GM18507 (cell line): ENCODE results near the gene CXCR6.

Experiments
- DNase-seq: peaks from one replicate; pipeline ENCODE4 v3.0.0; 2011; ENCODE audit warnings: low read depth; ENCODE audit not compliant: insufficient read length; ENCODE audit errors: extremely low spot score
- FAIRE-seq: peaks from 2 replicates; lab custom pipeline; 2011; peaks lifted over from hg19 to GRCh38; lab: Jason Lieb, UNC

The CXCR6 gene

DNA sequence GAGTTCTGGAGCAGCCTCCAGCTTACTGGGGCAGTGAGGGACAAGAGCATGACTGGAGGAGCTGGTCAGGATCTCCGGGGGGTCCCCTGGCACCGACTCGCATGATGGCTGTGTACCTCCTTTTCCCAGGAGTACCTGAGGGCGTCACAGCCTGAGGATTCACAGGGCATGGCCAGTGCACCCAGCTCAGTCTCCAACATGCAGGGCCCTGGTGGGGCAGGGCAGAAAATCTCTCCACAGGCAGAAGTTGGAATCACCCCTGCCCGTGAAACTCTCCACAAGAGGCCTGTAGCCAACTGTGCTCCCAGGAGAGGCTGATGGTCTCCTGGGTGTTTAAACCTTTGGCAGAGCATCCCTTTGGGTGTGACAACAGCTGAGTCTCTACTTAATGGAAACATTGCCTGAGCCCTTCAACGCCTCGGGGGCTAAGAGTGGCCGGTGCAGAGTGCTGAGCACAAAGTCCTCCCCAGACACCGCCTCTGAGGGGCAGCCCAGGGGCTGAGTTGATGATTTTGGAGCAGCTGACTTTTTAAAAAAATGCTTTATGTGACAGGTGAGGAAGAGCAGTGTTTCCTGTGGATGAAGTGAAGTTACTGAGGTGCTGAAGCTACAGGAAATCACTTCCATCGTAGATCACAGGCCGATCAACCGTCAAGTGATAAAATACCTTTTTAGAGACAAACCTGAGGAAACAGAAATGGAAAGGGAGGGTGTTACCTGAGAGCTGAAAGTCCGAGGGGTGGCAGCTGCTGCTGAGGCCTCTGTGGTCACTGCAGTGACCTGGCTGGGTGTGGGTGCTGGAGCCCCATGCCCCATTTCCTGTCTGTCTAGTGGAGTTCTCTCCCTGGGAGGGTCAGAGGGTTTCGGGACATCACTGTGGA lies 21.9 kb upstream of the CXCR6 start:
- DNase-seq, result no peak
- FAIRE-seq, result no peak

DNA sequence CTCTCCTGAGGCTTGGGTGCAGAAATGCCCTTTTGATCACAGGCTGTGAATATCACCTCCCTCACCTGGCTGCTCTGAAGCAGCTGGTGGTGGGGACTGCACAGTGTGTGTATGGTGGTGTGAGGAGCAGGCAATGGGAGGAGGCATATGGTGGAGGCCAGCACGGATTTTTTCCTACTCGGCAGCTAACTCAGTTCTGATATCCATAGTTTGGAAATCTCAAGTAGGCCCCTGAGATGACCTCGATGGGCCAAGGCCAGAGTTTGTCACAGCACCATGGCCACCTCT lies 21.3 kb upstream of the CXCR6 start:
- FAIRE-seq (no peak), DNase-seq (no peak)

DNA sequence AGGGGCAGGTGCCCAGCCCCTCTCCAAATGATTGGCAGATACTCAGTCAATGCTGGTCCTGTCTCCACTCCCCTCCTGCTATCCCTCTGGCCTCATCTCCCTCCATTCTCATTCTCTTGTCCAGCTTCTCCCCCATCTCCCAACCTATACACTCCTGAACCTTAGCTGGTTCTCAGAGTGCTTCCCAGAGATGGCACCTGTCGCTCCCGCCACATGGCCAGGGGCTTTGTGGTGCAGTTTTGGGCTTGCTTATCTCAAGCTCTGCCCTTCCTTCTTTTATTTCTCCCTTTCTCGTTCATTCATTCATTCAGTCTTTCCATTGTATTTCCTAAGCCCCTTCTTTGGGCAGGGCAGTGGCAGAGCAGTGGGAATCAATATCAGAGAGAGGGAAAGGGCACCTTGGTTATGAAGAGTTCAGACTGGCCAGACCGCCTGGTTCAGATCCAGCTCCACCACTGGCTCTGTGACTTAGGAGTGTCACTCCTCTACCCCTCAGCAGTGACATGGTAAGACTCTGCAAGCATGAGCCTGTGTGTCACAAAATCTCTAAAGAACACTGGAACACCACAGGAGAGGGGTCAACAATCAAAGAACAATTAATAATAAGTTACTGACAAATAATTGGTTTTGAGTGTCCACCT lies 20.2 kb upstream of the CXCR6 start:
- DNase-seq (no peak), FAIRE-seq (no peak)

GRCh38 chr3:45923755-45924154 lies 19.5 kb upstream of the CXCR6 start:
- FAIRE-seq (no peak), DNase-seq (no peak)

GRCh38 chr3:45927881-45928280 lies 15.4 kb upstream of the CXCR6 start:
- FAIRE-seq, result no peak
- no peak for DNase-seq

GRCh38 chr3:45929042-45929679 lies 14.1 kb upstream of the CXCR6 start:
- FAIRE-seq (peak; percentile 85), DNase-seq (peak; percentile 78)

- DNase-seq, result no peak
- no peak for FAIRE-seq
These were observed 11.8 kb upstream of the CXCR6 start for GRCh38 chr3:45931496-45931895.

GRCh38 chr3:45932112-45932511 lies 11.2 kb upstream of the CXCR6 start:
- DNase-seq (no peak), FAIRE-seq (no peak)

DNA sequence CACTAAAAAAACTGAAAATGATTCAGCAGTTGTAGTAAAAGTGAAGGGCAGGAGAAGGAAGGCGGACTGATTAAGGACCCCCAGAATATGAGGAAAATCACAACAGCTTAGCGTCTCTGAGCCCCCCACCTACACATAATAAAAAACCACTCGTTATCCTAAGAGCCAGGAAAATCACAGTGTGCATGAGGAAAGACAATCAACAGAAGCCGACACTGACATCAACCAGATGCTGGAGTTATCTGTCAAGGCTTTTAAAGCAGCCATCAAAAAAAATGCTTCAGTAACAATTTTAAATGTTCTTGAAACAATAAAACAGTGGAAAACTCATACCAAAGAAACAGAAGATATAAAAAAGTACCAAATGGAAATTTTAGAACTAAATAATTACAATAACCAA lies 9.7 kb upstream of the CXCR6 start:
- no peak for DNase-seq
- FAIRE-seq, result no peak

- FAIRE-seq (no peak), DNase-seq (no peak)
These were observed 7.0 kb upstream of the CXCR6 start for GRCh38 chr3:45936261-45936660.

GRCh38 chr3:45937206-45938042 lies 5.8 kb upstream of the CXCR6 start:
- no peak for DNase-seq
- no peak for FAIRE-seq

- DNase-seq, result no peak
- no peak for FAIRE-seq
These were observed 5.2 kb upstream of the CXCR6 start for GRCh38 chr3:45938043-45938435.

DNA sequence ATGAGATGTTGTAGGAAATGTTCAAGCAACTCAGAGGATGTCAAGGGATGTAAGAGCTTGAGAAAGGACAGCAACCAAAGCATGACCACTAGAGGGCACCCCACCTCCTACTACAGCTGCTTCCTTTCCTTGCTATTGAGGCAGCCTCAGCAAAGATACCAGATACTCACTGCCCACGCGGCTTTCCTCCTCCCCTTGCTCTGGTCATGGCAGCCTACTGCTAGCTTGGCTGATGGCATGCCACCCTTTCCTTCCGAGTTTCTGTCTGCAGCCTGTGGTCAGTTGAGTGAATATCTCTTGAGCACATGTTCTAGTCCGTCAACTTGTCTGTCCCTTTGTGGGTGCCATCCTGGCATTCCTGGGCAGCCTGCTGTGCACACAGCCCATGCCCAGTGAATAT lies 4.4 kb upstream of the CXCR6 start:
- FAIRE-seq (peak; percentile 97), DNase-seq (peak; percentile 57)

GRCh38 chr3:45939341-45939771 lies 3.9 kb upstream of the CXCR6 start:
- FAIRE-seq (no peak), DNase-seq (no peak)

- FAIRE-seq (no peak), DNase-seq (no peak)
These were observed 3.1 kb upstream of the CXCR6 start for GRCh38 chr3:45940004-45940780.

- DNase-seq, result no peak
- FAIRE-seq, result no peak
These were observed 2.4 kb upstream of the CXCR6 start for GRCh38 chr3:45940781-45941365.

- FAIRE-seq, result no peak
- DNase-seq, result no peak
These were observed 1.0 kb upstream of the CXCR6 start for GRCh38 chr3:45942051-45942825.
